HG02571 (cell line): Measurements from ENCODE around the gene FAM234A.
"Not testable (repeated sequence)": the region's sequence is repeated elsewhere in the genome, so short reads cannot be mapped to it uniquely, and the experiment has no call there.

ENCODE experiments used
- ATAC-seq: cut with Tn5 transposase; IDR thresholded peaks from one replicate; pipeline ENCODE4 v1.9.1; 2021; ENCODE audit warnings: mild to moderate bottlenecking, moderate library complexity; ENCODE audit not compliant: unreplicated experiment

The FAM234A gene

DNA sequence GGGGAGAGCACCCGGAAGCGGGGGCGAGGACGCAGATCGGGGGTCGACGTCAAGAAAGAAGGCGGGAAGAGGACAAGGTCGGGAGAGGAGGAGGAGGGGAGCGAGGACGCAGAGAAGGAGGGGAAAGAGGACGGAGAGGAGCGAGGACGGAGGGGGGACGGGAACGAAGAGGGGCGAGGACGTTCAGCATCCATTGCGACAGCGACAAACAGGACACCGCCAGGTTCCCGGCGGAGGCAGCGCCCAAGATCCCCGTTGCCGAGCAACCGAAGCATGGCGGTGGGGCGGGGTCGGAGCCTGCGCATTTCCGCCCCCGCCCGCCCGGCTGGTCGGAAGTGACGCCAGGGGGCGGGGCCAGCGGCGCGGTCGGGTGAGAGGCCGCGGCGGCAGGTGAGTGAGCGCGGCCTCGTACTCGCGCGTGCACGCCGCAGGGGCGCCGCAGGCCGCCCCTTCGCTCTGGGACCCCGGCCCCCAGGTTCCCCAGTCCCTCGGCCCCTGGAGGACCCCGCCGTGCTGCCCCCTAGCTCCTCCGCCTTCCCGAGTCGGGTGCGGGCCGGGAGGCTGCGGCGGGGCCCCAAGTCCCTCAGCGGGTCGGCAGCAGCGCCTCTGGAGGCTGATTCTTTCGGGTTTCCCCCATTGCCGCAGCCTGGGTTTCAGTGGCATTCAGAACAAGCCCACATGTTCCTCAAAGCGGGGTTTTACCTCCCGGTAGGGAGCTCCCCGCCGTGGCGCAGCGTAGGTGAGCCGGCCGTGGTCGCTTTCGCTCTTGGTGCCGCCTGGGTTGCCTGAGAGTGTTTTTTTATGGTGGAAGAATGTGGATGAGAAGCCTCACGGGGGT lies at the start of gene FAM234A:
Gene FAM234A, plus strand, starts transcription at position 354 of the 838 bp plus-strand sequence. CDS start 19,593 bp downstream, outside the sequence.
- peak; percentile 80 for ATAC-seq

DNA sequence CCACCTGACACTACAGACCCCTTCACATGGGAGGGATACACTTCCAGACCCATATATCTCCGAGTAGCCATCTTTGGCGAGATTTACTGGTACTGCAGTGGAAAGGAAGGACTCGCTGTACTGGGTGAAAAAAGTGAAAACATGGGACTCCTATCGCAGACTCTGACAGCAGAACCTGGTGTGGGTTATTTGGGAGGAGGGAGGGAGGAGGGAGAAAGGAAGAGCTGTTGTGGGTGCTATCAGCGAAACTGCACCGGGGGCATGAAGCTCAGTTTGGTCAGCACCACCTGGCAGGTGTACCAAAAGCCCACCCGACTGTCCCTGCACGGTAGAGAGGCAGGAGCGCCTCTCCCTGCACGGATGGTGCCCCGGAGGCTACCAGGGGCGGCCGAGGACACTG lies 49.4 kb upstream of the FAM234A start:
- ATAC-seq: no peak

GRCh38 chr16:185691-186090 lies 48.9 kb upstream of the FAM234A start:
- no peak for ATAC-seq

DNA sequence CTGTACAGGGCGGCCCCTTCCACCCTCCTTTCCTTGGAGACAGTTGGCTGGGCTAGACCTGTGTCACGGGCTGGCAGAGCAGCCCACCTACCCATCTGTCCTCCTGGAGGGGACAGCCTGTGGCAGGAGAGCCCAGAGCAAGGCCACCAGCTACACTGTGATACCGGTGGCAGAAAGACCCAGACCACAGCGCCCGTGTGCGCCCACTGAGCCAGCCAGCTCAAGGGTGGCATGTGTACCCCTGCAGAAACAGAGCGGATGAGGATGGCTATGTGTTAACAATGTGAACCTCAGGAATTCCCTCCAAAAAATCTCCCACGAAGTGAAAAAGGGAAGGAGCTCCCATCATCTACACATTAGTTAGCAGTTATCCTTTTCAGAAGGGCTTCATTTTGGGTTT lies 47.3 kb upstream of the FAM234A start:
- no peak for ATAC-seq

- ATAC-seq: no peak
Measured at GRCh38 chr16:188674-189073, 45.9 kb upstream of the FAM234A start.

DNA sequence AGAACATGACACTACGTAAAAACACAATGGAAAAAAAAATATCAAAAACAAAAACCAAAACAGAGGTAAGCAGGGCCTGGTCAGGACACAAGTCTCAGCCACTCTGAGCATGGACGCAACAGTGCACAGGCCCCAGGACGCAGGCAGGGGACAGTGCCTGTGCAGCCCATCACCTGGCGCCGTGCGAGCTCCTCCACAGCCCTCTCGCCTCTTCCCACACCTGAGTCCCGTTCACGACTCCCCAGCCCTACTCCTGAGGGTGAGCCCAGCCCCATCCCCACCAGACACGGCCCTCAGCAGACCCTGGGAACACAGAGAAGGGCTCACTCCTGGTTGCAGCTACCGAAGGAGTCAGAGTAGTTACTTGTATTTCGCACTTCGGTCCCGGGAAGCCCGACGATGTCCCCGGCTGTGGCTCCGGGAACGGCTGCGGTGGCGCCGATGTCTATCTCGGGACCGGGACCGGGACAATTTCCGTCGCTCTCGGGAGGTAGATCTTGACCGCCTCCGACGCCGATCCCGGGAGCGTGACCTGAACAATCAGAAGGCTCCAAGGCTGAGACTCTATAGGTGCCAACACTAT lies 44.9 kb upstream of the FAM234A start:
- ATAC-seq: no peak

DNA sequence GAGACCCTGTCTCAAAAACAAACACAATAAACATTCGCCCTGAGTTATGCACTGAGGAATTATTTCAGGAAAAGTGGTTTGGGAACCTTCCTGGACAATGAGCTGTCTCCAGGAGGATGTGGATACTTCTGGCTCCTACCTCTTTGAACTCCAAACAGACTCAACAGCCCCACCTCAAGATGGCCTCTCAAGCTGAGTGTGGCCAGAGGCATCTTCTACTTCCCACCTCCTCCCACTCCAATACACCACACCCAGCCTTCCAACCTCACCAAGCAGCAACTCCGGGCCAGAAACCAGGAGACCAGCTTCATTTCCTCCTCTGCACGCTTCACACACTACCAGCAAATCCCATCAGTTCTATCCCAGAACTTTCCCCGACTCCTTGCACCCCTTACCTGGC lies 42.8 kb upstream of the FAM234A start:
- no peak for ATAC-seq

DNA sequence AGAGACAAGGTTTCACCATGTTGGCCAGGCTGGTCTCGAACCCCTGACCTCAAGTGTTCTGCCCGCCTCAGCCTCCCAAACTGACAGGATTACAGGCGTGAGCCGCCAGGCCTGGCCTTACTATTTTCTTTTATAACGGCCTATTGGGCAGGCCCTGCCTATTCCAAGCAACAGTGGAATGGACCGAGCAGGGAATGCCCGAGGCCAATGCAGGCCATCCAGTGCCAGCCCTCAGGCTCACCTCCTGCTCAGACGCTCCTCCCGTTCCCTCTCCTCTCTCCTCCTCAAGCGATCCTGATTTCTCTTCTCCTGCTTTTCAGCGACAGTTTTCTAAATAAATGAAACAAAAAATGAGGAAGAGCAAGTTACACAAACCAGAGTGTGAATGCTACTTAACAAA lies 41.9 kb upstream of the FAM234A start:
- ATAC-seq: no peak

GRCh38 chr16:193441-193840 lies 41.2 kb upstream of the FAM234A start:
- no peak for ATAC-seq

DNA sequence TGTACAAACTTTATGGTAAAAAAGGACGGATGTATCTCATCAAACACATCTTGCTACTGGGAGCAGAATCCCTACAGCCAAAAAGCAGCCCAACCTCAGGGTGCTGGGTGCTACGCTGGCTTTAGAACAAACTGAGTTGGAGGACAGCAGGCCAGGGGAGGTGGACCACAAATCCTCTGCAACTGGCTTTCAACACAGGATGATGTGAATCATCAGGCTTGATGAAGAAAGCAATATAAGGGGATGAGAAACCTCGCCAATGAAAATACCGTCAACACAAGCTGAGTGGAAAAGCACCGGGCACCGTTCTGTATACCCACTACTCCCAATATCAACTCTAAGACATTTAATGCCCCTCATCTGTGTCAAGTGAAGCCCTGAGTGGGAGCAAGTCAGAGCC lies 40.1 kb upstream of the FAM234A start:
- no peak for ATAC-seq

GRCh38 chr16:200388-200787 lies 34.2 kb upstream of the FAM234A start:
- ATAC-seq: no peak

GRCh38 chr16:203246-203645 lies 31.4 kb upstream of the FAM234A start:
- no peak for ATAC-seq

DNA sequence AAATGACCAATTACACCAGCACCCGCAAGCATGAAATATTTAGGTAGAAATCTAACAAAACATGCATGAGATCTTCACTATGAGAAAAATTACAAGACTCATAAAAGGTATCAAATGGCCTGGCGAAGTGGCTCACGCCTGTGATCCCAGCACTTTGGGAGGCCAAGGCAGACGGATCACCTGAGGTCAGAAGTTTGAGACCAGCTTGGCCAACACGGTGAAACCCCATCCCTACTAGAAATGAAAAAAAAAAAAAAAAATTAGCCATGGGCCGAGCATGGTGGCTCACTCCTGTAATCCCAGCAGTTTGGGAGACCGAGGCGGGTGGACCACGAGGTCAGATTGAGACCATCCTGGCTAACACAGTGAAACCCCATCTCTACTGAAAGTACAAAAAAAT lies 30.6 kb upstream of the FAM234A start:
- ATAC-seq: not testable (repeated sequence)

DNA sequence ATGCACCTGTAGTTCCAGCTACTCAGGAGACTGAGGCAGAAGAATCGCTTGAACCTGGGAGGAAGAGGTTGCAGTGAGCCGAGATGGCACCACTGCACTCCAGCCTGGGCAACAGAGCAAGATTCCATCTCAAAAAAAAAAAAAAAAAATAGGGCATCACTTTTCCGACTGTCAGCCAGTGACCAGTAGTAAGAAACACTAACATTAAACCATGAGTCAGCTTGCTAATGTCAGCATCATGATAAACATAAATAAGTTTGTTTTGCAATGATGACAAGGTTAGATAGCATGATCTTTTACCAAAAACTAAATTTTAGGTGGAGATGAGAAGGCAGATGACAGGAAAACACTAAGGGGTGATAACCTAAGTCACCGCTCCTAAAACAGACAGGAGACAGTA lies 25.3 kb upstream of the FAM234A start:
- not testable (repeated sequence) for ATAC-seq

- not testable (repeated sequence) for ATAC-seq
Measured at GRCh38 chr16:211631-212180, 22.9 kb upstream of the FAM234A start.

GRCh38 chr16:212999-213398 lies 21.6 kb upstream of the FAM234A start:
- ATAC-seq: no peak

DNA sequence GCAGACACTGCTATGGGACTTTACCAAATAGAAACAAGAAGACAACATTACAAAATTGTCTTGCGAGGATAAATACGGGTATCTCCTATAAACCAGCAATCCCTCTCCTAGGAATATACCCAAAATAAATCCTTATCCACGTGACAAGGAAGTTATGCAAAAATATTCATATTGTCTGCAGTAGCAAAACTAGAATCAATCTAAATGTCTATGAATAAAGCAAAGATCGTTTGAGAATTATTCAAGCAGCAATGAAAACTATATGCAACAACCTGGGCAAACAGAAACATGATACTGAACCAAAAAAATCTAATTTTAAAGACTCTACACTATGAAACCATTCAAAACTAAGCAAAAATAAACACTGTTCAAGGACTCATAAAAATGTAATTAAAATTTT lies 14.6 kb upstream of the FAM234A start:
- ATAC-seq: no peak

DNA sequence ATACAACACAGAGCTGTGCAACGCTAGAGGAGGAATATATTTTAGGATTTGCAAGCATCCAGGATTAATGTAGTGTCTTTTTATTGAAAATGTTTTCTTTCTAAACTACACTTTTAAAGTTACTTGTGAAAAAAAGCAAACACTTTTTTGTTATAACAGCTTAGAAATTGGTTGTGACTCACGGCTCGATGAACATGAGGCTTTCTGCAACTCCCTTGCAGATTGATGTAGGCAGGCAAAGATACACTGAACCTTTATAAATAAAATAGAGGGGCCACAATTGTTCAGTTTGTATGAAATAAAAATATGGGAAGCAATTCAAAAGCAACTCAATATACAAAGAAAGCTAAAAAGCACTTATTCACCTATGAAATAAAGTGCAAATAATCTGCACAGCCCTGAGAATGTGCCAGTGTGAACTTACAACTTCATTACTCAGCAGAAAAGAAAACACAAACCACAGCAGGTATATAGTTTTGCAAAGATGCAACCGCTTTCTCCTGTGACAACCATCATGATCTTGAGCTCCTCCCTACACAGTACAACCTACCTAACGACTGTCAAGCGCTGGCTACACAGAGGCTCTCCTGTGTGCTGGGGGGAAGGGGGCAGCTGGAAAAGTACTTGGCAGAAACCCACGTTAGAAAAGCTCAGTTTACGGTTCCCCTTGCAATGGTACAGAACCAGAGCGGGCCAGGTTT lies 6.3 kb upstream of the FAM234A start:
- ATAC-seq: no peak

DNA sequence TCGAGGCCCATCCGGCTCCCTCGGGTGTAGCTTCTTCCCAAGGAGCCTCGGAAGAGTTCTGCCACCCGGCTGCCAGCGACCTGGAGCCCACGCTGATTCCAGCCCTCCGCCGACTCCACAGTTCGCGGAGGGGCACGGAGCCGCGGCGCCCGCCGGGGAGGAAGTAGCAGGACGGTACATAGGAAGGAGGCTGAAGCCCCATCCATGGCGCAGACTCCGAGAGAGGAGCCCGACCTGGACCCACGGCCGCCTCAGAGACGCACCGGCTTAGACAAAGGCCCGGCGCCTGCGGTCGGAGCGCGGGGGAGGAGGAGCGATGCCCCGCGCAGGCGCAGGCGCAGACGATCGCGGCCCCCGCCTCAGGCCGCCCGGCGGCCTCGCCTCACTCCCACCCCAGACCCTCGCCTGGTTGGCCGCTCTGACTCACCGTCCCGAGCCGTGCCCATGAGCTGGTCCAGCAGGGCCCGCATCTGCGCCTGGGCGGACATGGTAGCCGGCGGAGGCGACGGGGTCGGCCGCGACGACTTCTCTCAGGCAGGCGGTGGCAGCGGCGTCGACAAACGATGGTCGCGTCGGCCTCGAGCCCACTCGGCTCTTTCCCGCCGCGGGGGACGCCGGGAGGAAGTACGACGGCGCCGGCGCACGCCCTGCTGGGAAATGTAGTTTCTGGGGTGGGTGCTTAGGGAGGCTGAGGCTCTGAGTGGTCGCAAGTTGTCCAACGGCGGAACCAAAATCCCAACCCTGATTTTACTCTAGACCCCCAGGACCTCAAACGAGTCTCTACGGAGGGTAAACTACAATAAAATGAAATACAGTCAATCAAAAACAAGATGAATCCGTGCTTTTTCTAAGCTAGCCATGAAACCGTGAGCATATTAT lies 5.5 kb upstream of the FAM234A start, which contains the start of gene LUC7L:
Gene LUC7L, minus strand, starts transcription at position 598 of the 879 bp plus-strand sequence. Its CDS starts 110 bp downstream, at position 488.
- ATAC-seq: peak; percentile 77

GRCh38 chr16:229731-230281 lies 4.8 kb upstream of the FAM234A start:
- ATAC-seq: no peak
